K562 (cell line): ENCODE measurements around the gene C11orf42.

ENCODE experiments used
- CBX1 ChIP-seq: sonication (generic); IDR thresholded peaks from 2 replicates; pipeline ENCODE4 v1.6.1; 2016; ENCODE audit warnings: antibody characterized with exemption, low read depth, mild to moderate bottlenecking
- CHD1 ChIP-seq: fragments of 200-600 bp; sonication (generic); IDR thresholded peaks from one replicate; pipeline ENCODE4 v1.6.1; 2012; ENCODE audit warnings: mild to moderate bottlenecking, moderate library complexity, low read length, inconsistent platforms
- DNMT1 ChIP-seq: fragments of 450-650 bp; IDR thresholded peaks from 2 replicates; pipeline ENCODE4 v1.6.1; 2016; ENCODE audit warnings: antibody characterized with exemption, mild to moderate bottlenecking
- FOXJ3 ChIP-seq: sonication (generic); formaldehyde crosslinking; IDR thresholded peaks from 2 replicates; pipeline ENCODE4 v1.4.0; 2020; ENCODE audit warnings: mild to moderate bottlenecking, missing genetic modification reagents
- NR2C2 ChIP-seq, 2 experiments: fragments of 200-800 bp in 1 of 2; sonication (Bioruptor generic) in 1 of 2; sonication (generic) in 1 of 2; formaldehyde crosslinking in 1 of 2; IDR thresholded peaks; 2 replicates each; pipeline versions ENCODE4 v1.6.1 to v1.8.0; 2016 to 2022; ENCODE audit warnings: mild to moderate bottlenecking in 1 of 2, missing compliant biosample characterization in 1 of 2, missing genetic modification characterization in 1 of 2, missing genetic modification reagents in 1 of 2
- POLR2A ChIP-seq: fragments of 450-650 bp; conservative IDR thresholded peaks from 2 replicates; pipeline ENCODE4 v1.6.1; 2016
- SLC30A9 ChIP-seq: fragments of 250-450 bp; sonication (Bioruptor Pico); IDR thresholded peaks from 2 replicates; pipeline ENCODE4 v1.8.0; 2022; ENCODE audit warnings: mild to moderate bottlenecking, moderate library complexity
- SREBF2 ChIP-seq: sonication (generic); formaldehyde crosslinking; IDR thresholded peaks from 2 replicates; pipeline ENCODE4 v1.4.0; 2020; ENCODE audit warnings: mild to moderate bottlenecking, missing genetic modification reagents
- TF ChIP-seq, protein P1 (sequence below): sonication (generic); formaldehyde crosslinking; IDR thresholded peaks from 2 replicates; pipeline ENCODE4 v1.8.1; 2023; ENCODE audit warnings: mild to moderate bottlenecking, missing genetic modification reagents
- TF ChIP-seq, protein P2 (sequence below): fragments of 450-650 bp; IDR thresholded peaks from 2 replicates; pipeline ENCODE4 v1.6.1; 2016; ENCODE audit warnings: low read depth

DNA sequence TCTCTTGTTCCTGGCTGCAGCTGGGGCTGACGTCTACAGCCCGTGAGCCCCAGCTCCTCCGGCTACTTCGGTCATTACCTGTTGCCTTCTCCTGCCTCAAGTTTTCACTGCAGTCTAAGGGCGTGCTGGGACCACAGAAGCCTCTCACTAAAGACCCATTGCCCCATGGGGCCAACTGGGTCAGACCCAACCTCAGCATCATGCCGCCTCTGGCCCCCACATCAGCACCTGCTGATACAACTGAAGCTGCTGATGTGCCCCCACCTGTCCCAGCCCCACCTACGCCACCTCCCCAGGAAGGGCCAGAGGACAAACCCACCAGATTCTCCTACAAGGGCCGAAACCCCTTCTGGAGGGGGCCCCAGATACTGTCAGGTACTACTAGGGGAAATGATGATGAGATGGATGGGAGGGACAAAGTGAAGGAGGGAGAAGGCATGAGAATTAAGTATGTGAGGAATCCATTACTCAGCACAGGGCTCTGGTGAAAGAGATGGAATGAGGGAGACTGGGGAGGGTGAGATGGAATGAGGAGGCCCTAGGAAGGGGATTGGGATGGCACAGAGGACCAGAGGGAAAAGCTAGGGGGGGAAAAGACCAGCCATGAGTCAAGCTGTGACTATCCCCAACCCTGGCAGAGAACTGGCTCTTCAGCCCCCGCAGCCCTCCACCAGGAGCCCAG lies 5.1 kb downstream of the C11orf42 start:
- TF ChIP-seq FOXJ3 (CRISPR knock-in tag) (no peak), NR2C2 (CRISPR knock-in tag; IDR thresholded peaks at IDR 0.05) (no peak), NR2C2 (tag; IDR thresholded peaks at IDR 0.05) (no peak), CBX1 (no peak), POLR2A (no peak), SREBF2 (CRISPR knock-in tag) (no peak), CHD1 (no peak), DNMT1 (no peak), SLC30A9 (CRISPR knock-in tag) (no peak)
- TF ChIP-seq, protein P1, sequence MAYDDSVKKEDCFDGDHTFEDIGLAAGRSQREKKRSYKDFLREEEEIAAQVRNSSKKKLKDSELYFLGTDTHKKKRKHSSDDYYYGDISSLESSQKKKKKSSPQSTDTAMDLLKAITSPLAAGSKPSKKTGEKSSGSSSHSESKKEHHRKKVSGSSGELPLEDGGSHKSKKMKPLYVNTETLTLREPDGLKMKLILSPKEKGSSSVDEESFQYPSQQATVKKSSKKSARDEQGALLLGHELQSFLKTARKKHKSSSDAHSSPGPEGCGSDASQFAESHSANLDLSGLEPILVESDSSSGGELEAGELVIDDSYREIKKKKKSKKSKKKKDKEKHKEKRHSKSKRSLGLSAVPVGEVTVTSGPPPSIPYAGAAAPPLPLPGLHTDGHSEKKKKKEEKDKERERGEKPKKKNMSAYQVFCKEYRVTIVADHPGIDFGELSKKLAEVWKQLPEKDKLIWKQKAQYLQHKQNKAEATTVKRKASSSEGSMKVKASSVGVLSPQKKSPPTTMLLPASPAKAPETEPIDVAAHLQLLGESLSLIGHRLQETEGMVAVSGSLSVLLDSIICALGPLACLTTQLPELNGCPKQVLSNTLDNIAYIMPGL, result no peak
- TF ChIP-seq, protein P2, sequence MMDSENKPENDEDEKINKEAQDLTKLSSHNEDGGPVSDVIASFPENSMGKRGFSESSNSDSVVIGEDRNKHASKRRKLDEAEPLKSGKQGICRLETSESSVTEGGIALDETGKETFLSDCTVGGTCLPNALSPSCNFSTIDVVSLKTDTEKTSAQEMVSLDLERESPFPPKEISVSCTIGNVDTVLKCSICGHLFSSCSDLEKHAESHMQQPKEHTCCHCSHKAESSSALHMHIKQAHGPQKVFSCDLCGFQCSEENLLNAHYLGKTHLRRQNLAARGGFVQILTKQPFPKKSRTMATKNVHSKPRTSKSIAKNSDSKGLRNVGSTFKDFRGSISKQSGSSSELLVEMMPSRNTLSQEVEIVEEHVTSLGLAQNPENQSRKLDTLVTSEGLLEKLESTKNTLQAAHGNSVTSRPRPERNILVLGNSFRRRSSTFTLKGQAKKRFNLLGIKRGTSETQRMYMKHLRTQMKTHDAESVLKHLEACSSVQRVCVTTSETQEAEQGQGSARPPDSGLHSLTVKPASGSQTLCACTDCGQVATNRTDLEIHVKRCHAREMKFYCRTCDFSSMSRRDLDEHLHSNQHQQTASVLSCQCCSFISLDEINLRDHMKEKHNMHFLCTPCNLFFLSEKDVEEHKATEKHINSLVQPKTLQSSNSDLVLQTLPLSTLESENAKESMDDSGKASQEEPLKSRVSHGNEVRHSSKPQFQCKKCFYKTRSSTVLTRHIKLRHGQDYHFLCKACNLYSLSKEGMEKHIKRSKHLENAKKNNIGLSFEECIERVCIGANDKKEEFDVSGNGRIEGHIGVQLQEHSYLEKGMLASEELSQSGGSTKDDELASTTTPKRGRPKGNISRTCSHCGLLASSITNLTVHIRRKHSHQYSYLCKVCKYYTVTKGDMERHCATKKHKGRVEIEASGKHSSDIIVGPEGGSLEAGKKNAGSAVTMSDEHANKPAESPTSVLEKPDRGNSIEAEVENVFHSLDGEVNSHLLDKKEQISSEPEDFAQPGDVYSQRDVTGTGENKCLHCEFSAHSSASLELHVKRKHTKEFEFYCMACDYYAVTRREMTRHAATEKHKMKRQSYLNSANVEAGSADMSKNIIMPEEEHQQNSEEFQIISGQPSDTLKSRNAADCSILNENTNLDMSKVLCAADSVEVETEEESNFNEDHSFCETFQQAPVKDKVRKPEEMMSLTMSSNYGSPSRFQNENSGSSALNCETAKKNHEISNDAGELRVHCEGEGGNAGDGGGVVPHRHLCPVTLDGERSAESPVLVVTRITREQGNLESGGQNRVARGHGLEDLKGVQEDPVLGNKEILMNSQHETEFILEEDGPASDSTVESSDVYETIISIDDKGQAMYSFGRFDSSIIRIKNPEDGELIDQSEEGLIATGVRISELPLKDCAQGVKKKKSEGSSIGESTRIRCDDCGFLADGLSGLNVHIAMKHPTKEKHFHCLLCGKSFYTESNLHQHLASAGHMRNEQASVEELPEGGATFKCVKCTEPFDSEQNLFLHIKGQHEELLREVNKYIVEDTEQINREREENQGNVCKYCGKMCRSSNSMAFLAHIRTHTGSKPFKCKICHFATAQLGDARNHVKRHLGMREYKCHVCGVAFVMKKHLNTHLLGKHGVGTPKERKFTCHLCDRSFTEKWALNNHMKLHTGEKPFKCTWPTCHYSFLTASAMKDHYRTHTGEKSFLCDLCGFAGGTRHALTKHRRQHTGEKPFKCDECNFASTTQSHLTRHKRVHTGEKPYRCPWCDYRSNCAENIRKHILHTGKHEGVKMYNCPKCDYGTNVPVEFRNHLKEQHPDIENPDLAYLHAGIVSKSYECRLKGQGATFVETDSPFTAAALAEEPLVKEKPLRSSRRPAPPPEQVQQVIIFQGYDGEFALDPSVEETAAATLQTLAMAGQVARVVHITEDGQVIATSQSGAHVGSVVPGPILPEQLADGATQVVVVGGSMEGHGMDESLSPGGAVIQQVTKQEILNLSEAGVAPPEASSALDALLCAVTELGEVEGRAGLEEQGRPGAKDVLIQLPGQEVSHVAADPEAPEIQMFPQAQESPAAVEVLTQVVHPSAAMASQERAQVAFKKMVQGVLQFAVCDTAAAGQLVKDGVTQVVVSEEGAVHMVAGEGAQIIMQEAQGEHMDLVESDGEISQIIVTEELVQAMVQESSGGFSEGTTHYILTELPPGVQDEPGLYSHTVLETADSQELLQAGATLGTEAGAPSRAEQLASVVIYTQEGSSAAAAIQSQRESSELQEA, result no peak
